GM21786 (cell line): ENCODE measurements around the gene CD300LD.

Experiments used
- ATAC-seq: cut with Tn5 transposase; IDR thresholded peaks from one replicate; pipeline ENCODE4 v1.9.1; 2021; ENCODE audit not compliant: unreplicated experiment

CD300LD gene

DNA sequence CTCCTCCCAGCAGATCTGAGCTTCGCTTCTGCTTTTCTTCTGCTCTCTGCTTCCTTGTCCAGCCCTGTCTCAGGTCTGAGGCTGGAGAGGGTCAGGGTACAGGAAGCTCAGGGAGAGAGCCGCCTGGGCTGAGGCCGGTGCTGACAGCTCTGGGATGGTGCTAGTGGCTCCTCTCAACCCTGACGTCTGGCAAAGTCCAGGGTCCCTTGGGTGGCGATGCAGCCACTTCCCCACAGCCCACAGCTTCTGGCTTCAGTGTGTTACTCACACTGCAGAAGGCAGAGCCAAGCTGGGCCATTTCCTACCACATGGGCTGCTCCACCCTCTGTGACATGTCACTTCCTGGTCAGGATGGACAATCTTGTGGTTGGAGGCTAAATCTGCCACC is 46.2 kb downstream of the CD300LD start, which contains the start of gene CD300C:
TSS of gene CD300C (minus strand) at position 273 of the 388 bp plus-strand sequence. CDS start 333 bp downstream, outside the sequence.
- ATAC-seq, result no peak

- ATAC-seq, result no peak
Measured at GRCh38 chr17:74544991-74545842, 46.9 kb downstream of the CD300LD start.

- ATAC-seq, result no peak
Measured at GRCh38 chr17:74543891-74544760, 48.0 kb downstream of the CD300LD start.

GRCh38 chr17:74543406-74543805 is 48.7 kb downstream of the CD300LD start:
- no peak for ATAC-seq

DNA sequence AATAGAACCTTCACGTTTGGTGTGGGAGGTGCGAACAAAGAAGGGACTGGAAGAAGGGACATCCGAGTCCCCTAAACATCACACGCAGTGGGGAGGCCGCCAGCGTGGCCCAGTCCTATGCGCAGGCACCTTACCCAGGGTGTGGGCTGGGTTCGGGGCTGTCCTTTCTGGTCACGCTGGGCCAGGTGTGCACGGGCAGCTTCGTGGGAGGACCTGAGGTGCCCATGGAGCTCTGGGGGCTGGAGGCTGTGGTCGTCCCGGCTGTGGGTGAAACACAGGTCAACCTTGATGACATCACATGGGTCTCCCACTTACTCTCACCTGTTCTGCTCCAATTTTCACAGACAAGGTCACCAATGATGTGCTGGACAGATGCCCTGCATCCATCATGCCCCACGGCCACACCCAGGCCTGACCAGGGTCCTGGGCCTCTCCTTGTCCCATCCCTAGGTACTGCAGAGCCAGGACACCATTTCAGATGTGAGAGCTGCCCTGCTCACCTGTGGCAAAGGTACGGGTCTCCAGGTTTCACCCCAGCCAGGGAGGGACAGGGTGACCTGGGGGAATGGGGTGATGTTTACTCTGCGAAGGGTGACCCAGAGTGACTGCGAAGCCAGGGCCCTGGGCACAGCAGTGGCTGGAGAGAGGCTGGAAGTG is 49.2 kb downstream of the CD300LD start:
- ATAC-seq, result no peak

DNA sequence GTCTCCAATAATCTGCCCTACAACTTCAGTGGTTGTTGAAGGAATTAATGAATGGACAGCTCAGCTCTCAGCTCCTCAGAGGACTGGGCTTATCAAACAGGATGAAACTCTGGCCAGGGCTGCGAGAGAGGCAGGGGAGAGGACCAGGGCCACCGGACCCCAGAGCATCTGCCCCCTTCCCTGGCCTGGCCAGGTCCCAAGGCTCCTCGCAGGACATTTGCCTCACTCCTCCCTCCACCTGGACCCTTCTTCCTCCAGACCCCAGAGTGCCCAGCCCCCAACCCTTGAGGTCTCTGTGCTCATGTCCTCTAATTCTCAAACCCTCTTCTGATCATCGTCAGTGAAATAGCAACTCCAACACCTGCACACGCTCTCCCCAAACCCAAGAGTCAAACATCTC is 49.9 kb downstream of the CD300LD start:
- no peak for ATAC-seq

- ATAC-seq, result no peak
Measured at GRCh38 chr17:74541176-74542111, 50.6 kb downstream of the CD300LD start.

- ATAC-seq, result no peak
Measured at GRCh38 chr17:74539281-74539820, 52.7 kb downstream of the CD300LD start.

- no peak for ATAC-seq
Measured at GRCh38 chr17:74536890-74537289, 55.2 kb downstream of the CD300LD start.

- no peak for ATAC-seq
Measured at GRCh38 chr17:74532115-74532514, 60.0 kb downstream of the CD300LD start.

DNA sequence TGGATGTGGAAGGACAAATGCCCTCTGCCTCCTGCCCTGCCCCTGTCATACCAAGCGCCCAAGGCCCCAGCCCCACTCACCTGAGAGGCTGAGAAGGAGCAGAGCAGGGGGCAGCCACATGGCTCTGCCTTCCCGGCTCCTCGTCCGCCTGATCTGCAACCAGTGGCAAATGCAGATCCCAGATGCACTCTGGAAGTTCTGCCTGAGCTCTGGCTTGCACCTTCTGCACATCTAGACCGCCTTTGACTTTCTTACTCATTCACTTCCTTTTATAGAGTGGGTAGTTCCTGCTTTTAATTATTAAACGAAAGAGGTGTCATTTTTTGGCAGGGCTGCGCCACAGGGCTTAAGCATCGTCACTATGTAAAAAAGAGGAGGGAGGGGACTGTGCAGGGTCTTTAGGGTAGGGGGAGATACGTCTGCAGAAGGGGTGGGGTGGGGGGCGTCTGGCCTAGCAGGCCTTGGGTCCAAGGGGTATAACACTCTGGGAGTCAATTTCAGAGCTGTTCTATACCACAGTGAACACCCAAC is 60.8 kb downstream of the CD300LD start, which contains the start of gene CD300LB:
TSS of gene CD300LB (minus strand) at position 245 of the 531 bp plus-strand sequence. CDS start at position 120, 125 bp downstream.
- ATAC-seq, result no peak

- no peak for ATAC-seq
Measured at GRCh38 chr17:74530831-74531150, 61.3 kb downstream of the CD300LD start.
